ENCODE measurements around the gene ATF6.
A peak's percentile ranks its signal among the peaks of the same experiment; 100 is the strongest.

Gene ATF6

DNA sequence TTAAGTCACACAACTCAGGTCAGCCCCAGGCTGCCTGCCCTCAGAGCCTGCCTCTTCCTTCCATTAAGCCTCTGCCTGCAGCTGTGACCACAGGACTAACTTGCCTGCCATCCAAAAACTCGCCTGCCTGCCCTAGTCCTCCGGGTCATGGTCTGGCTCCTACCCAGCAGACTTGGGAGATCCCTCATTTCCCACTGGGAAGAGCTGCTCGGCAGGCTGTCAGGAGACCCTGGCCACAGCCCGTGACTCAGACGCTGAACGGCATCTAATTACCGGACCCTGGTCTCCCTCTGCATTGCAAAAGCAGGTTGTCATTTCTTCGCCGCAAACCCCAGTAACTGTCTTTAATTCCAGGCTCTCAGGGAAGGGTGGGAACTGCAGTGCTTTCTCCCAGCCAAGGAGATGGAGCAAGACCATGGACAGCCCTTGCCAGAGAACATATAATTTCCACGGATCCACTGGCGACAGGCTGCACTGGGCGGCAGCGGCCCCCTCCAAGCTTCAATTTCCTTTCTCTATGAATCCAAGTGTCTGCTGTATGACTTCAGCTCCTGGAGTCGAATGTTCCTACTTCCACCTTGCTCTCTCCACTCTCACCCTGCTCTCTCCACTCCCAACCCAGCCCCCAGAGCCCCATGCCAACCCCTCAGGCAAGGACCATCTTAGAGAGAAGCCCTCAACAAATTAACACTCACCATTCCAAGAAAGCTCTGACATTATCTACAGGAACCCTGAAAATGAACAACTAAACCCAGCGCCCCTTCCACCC is 237.1 kb downstream of the ATF6 start:
- no peak for DNase-seq
- intact Hi-C loops (cut with DNase I): no loop called here

DNA sequence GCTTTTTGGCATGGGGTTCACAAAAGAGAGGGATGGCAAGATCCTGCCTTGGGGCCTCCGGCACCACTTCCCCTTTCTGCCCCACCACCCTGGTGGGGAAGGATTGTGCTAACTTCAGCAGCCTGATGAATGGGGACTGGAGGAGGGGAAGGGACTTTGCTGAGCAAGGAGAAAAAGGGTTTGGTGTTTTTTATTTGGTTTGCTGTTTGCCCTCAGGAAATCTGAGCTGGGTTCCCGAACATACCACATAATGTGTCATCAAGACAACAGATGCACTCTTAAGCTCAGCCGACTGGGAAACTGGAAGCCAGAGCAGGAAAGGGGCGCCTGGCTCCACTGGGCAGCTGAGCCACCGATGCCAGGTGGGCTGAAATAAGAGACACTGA is 237.7 kb downstream of the ATF6 start:
- DNase-seq: peak in 16 of 42 donors; percentile 16 to 59 (median 40)
- intact Hi-C loops (cut with DNase I): no loop called here

DNA sequence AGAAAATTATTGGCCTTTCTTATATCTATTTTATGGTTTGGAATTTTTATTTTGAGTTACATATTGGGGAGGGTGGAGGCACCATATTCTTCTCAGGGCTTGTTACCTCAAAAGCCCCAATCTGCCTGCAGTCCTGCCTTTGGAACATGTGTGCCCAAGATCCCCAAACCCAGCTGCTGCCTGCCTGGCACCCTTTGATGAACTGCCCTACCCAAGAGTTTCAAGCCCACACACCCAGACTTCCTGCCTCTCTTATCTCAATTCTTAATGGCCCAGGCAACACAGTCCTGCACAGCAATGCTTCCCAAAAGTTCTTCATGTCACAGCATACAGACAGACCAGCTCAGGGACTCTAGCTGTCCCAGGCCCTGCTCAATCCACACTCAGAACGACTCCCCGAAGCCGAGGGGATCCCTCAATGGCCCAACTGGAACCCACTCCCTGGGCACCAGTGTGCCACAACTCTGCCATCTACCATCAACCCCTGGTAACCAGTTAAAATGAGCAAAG is 238.4 kb downstream of the ATF6 start:
- DNase-seq: no peak
- intact Hi-C loops (cut with DNase I): no loop called here

GRCh38 chr1:162006081-162006480 is 240.0 kb downstream of the ATF6 start:
- intact Hi-C loops (cut with DNase I): no loop called here
- DNase-seq: no peak

DNA sequence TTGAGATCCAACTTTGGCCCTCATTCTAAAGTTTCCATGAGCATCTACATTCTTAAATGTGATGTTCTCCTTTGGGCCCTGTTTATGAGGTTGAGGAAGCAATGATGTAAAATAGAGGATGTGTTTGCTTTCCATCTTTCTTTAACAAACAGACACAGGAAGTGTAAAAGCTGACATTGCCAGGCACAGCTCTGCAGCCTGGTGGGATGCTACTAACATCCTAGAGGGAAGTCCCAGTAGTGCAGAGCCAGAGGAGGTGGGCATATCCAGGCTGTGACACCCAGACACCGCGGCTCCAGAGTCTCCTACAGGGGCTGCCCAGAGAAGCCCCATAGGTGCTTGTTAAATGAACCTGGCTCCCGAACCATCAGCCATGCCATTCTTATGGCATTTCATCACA is 241.3 kb downstream of the ATF6 start:
- DNase-seq: no peak
- intact Hi-C loops (cut with DNase I): no loop called here

DNA sequence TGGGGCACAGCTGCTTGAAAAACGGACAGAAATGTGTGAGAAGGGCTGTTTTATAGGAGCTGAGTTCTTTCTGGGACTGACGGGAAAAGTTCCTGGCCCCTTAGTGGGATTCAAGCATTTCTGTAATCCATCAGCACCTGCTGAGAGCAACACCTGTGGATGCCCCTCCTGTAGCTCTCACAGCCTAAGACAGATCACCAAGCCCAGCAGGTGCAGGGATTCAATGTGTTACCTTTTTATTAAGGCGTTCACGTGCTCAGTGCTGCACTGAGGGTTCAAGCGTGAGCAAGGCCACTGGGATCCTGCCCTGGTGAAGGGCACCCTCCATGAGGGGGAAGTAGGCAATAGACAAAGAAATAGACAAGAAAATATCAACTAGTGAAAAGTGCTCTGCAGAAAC is 242.7 kb downstream of the ATF6 start:
- DNase-seq: no peak
- intact Hi-C loops (cut with DNase I): no loop called here

DNA sequence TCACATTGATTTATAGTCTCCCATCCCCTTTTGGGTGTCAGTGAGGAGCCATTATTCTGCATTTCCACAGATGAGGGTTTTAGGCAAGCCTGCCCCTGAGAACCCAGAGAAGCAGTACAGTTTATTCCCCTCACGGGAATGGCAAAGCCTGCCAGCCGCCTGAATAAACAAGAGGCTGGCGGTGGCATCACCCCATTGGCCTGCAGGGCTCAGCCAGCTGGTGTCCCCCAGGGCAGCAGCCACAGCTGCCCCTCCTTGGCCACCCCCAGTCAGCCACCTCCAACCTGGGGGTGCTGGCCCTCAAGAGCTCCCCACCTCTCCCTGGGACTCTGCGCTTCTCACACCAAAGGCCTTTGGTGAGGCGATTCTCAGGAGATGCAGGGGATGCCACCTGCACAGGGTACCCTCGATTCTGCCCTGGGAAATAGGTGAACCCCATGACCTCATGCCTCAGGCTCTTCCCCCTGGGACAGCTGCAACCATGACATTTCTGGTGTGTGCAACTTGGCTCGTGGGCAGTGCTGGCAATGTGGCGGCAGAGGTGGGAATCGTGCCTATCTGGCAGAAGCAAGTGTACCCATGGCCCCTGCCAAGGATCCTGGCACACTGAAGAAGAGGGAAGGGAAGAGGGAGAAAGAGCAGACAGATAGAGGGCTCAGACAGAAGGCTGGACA is 243.5 kb downstream of the ATF6 start:
- intact Hi-C loops (cut with DNase I): no loop called here
- DNase-seq: peak in 10 of 42 donors; percentile 35 to 75 (median 56)

DNA sequence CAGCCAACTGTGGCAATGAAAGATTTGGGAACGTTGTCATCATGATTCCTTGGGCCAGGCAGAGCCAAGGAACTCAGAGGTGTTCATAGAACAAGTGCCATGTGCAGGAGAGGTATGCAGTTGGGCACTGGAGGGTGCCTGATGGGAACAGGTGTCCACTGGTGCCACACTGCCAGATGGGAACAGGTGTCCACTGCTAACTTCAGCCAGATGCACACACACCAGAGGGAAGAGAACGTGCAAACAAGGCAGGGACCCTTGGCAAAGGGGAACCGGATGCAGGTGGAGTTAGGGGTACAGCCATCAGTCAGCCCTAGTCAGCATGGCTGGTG is 244.0 kb downstream of the ATF6 start:
- intact Hi-C loops (cut with DNase I): no loop called here
- DNase-seq: no peak

GRCh38 chr1:162011337-162012012 is 245.4 kb downstream of the ATF6 start:
- intact Hi-C loops (cut with DNase I): no loop called here
- no peak for DNase-seq

- DNase-seq: no peak
- intact Hi-C loops (cut with DNase I): no loop called here
Measured at GRCh38 chr1:162013289-162013688, 247.2 kb downstream of the ATF6 start.
